ENCODE results near the gene KIR2DL1.
"Not testable (repeated sequence)": the region's sequence is repeated elsewhere in the genome, so short reads cannot be mapped to it uniquely, and the experiment has no call there.

The KIR2DL1 gene

GRCh38 chr19:54824416-54824815 lies 54.8 kb downstream of the KIR2DL1 start:
- DNase-seq: not testable (repeated sequence)

GRCh38 chr19:54825326-54825725 lies 55.7 kb downstream of the KIR2DL1 start:
- not testable (repeated sequence) for DNase-seq

- not testable (repeated sequence) for DNase-seq
These were observed 58.5 kb downstream of the KIR2DL1 start for GRCh38 chr19:54828064-54828463.

GRCh38 chr19:54832496-54832895 lies 62.9 kb downstream of the KIR2DL1 start, which contains the start of gene KIR2DS4:
Gene KIR2DS4 (plus strand): TSS chr19:54832676.
- not testable (repeated sequence) for DNase-seq
